HEK293T (cell line): ENCODE data around the gene ESRRG.

Experiments
- SP1 ChIP-seq: fragments of 450-650 bp; IDR thresholded peaks from 2 replicates; pipeline ENCODE4 v1.6.1; 2017
- TARDBP ChIP-seq: fragments of 450-650 bp; IDR thresholded peaks from 2 replicates; pipeline ENCODE4 v1.6.1; 2016

DNA sequence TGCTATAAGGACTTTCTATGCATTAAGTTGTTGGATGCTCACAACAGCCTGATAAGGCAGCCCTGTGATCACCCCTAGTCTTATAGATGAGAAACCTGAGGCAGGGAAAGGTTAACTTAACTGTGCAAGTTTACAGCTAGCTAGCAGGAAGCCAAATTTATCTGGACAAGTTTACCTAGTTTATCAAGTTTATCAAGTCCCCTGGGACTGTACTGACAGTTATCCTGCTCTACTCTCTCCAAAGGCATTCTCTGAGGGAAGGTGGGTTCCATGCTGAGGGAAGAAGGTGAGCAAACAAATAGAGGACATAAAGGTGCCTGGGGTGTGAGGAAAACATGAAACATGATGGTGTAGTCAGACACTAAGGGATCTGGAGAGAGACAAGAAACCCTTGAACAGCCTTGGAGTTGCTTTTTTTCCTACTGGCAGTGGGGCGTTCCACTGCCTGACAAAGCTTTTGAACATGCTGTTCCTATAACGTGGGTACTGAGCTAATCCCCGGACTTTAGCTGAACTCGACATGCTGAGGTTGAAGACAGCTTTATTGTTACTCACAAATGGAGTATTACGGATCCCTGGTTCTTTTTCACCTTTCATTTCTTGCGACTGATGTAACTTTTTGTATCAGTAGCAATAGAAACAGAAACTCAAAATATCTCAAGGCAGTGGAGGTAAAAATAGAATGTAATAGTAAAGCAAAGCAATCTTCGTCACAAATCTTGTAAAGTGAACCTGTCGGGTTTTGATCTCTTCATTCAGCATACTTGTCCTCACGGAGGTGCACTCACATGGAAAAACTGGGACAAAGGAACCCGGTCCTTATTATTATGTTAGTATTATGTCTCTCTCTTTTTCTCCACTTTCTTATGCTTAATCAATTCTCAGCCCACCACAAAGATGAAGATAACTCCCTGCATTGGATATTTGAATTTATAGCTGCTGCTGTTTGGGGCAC is 42.4 kb upstream of the ESRRG start:
- TF ChIP-seq SP1: no peak
- no peak for TF ChIP-seq TARDBP
